BLaER1 (cell line): ENCODE data around the gene EXTL1.

Source experiments
- H3K27ac ChIP-seq: shearing (Covaris generic); formaldehyde crosslinking; 2 replicates; pipeline ENCODE4 v1.8.1; 2022
- H3K27me3 ChIP-seq: shearing (Covaris generic); formaldehyde crosslinking; 2 replicates; pipeline ENCODE4 v1.8.1; 2022
- H3K36me3 ChIP-seq: shearing (Covaris generic); formaldehyde crosslinking; 2 replicates; pipeline ENCODE4 v1.8.1; 2022
- H3K4me1 ChIP-seq: shearing (Covaris generic); formaldehyde crosslinking; 2 replicates; pipeline ENCODE4 v1.8.1; 2022
- H3K4me2 ChIP-seq: shearing (Covaris generic); formaldehyde crosslinking; 2 replicates; pipeline ENCODE4 v1.8.1; 2022
- H3K4me3 ChIP-seq: shearing (Covaris generic); formaldehyde crosslinking; 2 replicates; pipeline ENCODE4 v1.8.1; 2022
- H3K9ac ChIP-seq: shearing (Covaris generic); formaldehyde crosslinking; 2 replicates; pipeline ENCODE4 v1.8.1; 2022
- H3K9me3 ChIP-seq: shearing (Covaris generic); formaldehyde crosslinking; 2 replicates; pipeline ENCODE4 v1.8.1; 2022
- H4K20me1 ChIP-seq: shearing (Covaris generic); formaldehyde crosslinking; 2 replicates; pipeline ENCODE4 v1.8.1; 2022
- Cebpa-rat ChIP-seq: shearing (Covaris generic); IDR thresholded peaks from 2 replicates; pipeline ENCODE4 v1.8.1; 2022

EXTL1 gene

DNA sequence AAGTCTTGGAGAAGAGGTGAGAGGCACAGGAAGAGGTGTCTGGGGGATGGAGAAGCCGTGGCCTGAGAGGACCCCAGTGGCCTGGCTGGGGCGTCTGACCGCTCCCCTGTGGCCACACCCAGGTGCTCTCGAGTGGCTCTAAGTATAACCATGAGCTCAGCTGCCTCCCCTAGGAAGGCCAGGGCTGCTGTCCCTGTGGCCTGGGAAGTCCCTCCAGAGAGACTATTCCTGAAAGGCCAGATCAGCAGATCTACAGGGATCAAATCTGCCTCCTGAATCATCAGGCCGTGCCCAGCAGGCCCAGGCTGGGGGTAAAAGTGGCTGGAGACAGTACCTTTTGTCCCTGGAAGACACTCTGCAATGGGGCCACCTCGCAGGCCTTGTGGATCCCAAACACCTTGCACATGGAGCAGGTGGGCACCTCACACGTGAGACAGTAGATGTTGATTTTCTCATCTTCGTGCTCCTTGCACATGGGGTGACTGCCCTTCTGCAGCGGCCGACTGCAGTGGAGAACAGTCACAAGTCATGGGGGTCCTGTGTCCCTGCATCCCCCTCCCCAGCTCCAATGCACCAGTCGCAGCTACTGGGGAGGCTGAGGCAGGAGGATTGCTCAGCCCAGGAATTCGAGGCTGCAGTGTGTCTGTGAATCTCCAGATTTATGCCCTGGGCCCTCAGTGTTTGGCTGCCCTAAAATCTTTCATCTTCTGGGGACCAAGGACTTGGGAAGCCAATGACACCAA, 39.4 kb downstream of the EXTL1 start:
- Histone ChIP-seq H3K4me1 (no peaks in the 10 kb centered on the region), H3K27ac (no peak overlapping the region), H3K9me3 (no peaks in the 10 kb centered on the region), H4K20me1 (no peaks in the 10 kb centered on the region), H3K36me3 (no peaks in the 10 kb centered on the region), H3K4me3 (no peak overlapping the region), H3K9ac (no peak overlapping the region), H3K27me3 (no peaks in the 10 kb centered on the region), H3K4me2 (no peak overlapping the region)
- TF ChIP-seq Cebpa-rat = no peak

DNA sequence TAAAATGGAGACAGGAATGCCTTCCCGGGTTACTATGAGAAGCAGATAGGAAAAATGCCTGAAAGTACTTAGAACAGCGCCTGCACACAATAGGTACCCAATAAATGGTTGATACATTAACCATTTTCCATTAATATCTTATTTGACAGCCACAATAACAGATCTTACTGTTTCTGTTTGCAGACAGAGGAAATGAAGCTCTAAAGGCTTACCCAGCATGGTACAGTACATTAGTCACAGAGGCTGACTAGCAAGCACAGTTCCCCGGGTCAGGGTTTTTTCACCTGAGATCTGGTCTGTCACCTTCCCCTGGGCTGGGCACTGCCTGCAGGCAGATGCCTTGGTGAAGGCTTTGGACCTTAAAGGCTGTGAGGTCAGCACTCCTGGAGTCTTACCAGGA, 43.0 kb downstream of the EXTL1 start:
- H3K4me2 ChIP-seq = no peak overlapping the region
- H3K9me3 ChIP-seq = no peaks in the 10 kb centered on the region
- no peak overlapping the region for H3K9ac ChIP-seq
- no peaks in the 10 kb centered on the region for H4K20me1 ChIP-seq
- no peak overlapping the region for H3K4me3 ChIP-seq
- H3K27ac ChIP-seq = no peak overlapping the region
- H3K4me1 ChIP-seq = no peaks in the 10 kb centered on the region
- H3K36me3 ChIP-seq = no peaks in the 10 kb centered on the region
- no peak for TF ChIP-seq Cebpa-rat
- no peaks in the 10 kb centered on the region for H3K27me3 ChIP-seq

DNA sequence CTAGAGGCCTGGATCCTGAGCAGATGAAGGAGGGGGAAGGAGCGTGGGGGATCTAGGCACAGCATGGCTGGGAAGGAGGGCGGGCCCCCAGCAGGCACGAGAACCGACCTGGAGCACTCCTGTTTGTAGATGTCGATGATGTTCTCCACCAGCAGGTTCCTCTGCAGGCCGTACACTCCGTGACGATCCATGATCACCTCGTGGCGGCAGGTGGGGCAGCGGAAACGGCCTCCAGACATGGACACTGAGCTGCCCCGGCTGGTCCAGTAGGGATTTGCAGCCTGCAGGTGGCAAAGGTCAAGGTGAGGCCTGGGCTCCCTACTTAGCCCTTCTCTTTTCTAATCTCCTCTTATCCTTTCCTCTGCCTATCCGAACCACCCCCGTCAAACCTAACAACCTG, 44.6 kb downstream of the EXTL1 start:
- Histone ChIP-seq H3K27me3 (no peaks in the 10 kb centered on the region), H3K9ac (no peak overlapping the region), H3K4me3 (no peak overlapping the region), H3K27ac (no peak overlapping the region), H3K9me3 (no peaks in the 10 kb centered on the region), H3K4me2 (no peak overlapping the region), H4K20me1 (no peaks in the 10 kb centered on the region), H3K4me1 (no peaks in the 10 kb centered on the region), H3K36me3 (no peaks in the 10 kb centered on the region)
- TF ChIP-seq Cebpa-rat = no peak

DNA sequence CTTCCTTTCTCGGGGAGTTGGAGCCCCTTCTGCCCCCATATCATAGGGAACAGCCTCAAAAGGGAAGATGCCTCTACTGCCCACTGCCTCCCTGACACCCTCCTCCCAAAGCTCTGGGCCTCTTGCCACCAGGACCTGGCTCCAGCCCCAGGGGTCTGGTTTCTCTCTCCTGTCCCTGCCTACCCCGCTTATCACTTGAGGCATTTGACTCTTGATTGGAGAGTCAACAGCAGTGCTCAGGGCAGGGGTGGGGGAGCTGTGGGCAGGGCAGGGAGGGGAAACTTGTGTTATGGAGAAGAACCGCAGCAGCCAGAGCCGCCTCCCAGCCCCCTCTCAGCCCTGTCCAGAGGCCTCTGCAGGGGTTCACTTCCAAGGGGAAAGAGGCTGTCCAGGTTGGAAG, 45.3 kb downstream of the EXTL1 start:
- Histone ChIP-seq H3K9ac (no peak overlapping the region), H3K4me2 (no peak overlapping the region), H3K4me1 (no peaks in the 10 kb centered on the region), H4K20me1 (no peaks in the 10 kb centered on the region), H3K4me3 (no peak overlapping the region), H3K27me3 (no peaks in the 10 kb centered on the region), H3K27ac (no peak overlapping the region), H3K36me3 (no peaks in the 10 kb centered on the region), H3K9me3 (no peaks in the 10 kb centered on the region)
- no peak for TF ChIP-seq Cebpa-rat

DNA sequence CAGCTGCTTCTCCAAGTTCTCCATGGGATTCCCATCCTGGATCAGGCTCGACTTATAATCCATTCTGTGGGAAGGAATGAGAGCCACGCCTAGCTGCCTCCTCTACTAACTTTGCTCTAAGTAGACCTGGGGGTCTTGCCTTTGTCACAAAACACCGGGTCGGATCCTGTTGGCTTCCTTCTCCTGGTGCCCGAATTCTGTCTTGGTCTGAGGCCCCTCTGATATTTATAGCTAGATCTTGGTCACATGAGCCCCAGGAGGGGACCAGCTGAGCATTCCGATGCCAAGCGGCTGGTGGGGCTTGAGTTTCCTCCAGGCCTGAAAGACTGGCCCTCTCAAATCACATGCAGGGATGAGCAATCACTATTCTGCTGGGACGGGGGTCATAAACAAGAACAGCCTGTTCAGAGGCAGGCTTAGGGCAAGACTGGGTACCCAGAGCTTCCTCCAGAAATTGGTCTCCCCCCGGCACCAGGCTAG, 45.9 kb downstream of the EXTL1 start, which contains the start of gene TRIM63:
TRIM63 (minus strand) TSS at position 199 of the 480 bp plus-strand sequence; CDS start at position 63, 136 bp downstream.
- Histone ChIP-seq H3K4me3 (no peak within 1 kb of the TSS), H3K36me3 (no peaks in the 10 kb centered on the region), H3K27me3 (no peaks in the 10 kb centered on the region), H3K4me2 (no peak within 1 kb of the TSS), H3K27ac (no peak within 1 kb of the TSS), H3K9ac (no peak within 1 kb of the TSS), H3K9me3 (no peaks in the 10 kb centered on the region), H3K4me1 (no peaks in the 10 kb centered on the region), H4K20me1 (no peaks in the 10 kb centered on the region)
- TF ChIP-seq Cebpa-rat = no peak

DNA sequence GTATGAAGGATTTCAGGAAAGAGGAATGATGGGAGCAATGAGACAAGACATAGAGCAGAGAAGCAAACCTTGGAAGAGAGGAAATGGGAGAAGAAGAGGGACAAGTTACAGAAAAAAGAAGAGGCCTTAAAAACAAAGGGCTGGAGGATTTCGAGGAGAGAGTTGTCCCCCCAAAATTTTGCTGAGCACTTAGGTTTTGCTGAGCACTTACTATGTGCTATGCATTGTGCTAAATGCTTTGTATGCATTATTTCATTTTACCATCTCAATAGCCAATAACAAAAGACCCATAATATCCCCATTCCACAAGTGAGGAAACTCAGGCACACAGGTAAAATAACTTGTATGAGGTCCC, 48.3 kb downstream of the EXTL1 start:
- Histone ChIP-seq H3K9ac (no peak overlapping the region), H3K4me3 (no peak overlapping the region), H3K27me3 (no peaks in the 10 kb centered on the region), H3K9me3 (no peaks in the 10 kb centered on the region), H4K20me1 (no peaks in the 10 kb centered on the region), H3K4me1 (no peaks in the 10 kb centered on the region), H3K4me2 (no peak overlapping the region), H3K27ac (no peak overlapping the region), H3K36me3 (no peaks in the 10 kb centered on the region)
- TF ChIP-seq Cebpa-rat = no peak

DNA sequence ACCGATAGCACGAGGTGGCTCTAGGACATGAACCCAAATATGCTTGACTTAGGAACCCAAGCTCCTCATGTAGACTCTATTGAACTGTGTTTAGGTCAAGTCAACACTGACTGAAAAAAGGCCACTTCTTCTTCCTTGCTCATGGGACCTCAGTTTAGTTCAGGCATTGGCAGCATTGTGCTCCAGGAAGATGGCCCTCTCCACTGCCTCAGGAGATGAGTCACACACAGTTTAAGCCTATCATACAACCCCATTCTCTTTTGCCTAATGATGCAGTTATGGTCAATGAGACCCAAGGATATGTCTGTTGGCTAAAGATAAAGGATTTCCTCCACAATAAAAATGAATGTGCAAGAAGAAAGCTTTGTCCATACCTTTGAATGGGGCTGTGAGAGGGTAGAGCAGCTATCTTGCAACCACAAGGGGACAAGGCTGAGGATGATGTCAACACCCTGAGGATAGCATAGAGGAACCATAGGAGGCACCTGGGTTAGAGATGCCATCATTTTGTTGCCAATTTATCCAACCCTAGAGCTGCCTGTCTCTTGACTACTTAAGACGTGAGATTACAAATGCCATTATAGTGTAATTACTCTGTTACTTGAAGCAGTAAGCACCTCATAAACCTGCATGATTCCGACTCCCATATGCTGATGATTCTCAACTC, 48.9 kb downstream of the EXTL1 start:
- no peak overlapping the region for H3K27ac ChIP-seq
- H3K4me3 ChIP-seq = no peak overlapping the region
- no peaks in the 10 kb centered on the region for H3K9me3 ChIP-seq
- no peak overlapping the region for H3K4me2 ChIP-seq
- no peaks in the 10 kb centered on the region for H3K36me3 ChIP-seq
- H3K4me1 ChIP-seq = peaks cover 4% of the 10 kb centered on the region
- H3K9ac ChIP-seq = no peak overlapping the region
- no peaks in the 10 kb centered on the region for H3K27me3 ChIP-seq
- no peak for TF ChIP-seq Cebpa-rat
- H4K20me1 ChIP-seq = no peaks in the 10 kb centered on the region

DNA sequence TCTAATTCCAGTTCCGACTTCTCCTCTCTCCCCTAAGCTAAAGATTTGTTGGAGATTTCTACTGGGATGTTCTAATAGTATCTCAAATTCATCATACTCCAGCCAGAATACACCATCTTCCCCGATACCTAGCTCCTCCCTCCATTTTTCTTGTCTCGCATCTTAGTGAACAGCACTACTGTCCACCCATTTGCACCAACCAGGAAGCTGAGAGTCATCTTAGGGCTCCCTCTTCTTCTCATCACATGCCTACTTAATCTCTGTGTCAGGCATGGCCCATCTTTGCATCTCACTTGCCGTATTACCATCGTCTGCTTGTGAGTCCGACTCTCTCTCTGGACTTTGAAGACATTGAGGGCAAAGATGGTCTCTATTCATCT, 49.4 kb downstream of the EXTL1 start:
- no peaks in the 10 kb centered on the region for H4K20me1 ChIP-seq
- H3K4me2 ChIP-seq = no peak overlapping the region
- no peak overlapping the region for H3K9ac ChIP-seq
- peaks cover 9% of the 10 kb centered on the region for H3K4me1 ChIP-seq
- no peak overlapping the region for H3K27ac ChIP-seq
- no peaks in the 10 kb centered on the region for H3K36me3 ChIP-seq
- H3K9me3 ChIP-seq = no peaks in the 10 kb centered on the region
- H3K4me3 ChIP-seq = no peak overlapping the region
- H3K27me3 ChIP-seq = no peaks in the 10 kb centered on the region
- no peak for TF ChIP-seq Cebpa-rat

DNA sequence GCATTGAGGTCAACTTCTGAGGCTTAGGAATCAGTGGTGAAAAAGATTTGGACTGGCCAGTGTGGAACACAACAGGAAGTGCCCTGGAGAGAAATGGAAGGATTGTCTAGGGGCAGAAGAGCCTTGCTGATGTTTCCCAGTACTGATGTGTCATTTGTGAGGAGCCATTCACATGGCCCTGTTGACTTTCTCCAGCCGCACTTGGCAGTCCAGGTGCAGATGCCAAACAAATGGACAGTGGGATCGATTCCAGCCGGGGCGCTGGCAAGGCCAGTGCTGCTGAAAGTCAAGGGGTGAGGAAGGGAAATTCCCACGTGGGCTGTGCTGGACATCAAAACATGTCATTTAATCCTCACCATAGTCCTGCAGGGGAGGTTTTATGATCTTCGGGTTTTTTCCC, 50.7 kb downstream of the EXTL1 start:
- Histone ChIP-seq H4K20me1 (no peaks in the 10 kb centered on the region), H3K27me3 (no peaks in the 10 kb centered on the region), H3K9ac (no peak overlapping the region), H3K4me3 (no peak overlapping the region), H3K36me3 (no peaks in the 10 kb centered on the region), H3K9me3 (no peaks in the 10 kb centered on the region), H3K4me2 (no peak overlapping the region), H3K27ac (no peak overlapping the region), H3K4me1 (peaks cover 11% of the 10 kb centered on the region)
- TF ChIP-seq Cebpa-rat = no peak

DNA sequence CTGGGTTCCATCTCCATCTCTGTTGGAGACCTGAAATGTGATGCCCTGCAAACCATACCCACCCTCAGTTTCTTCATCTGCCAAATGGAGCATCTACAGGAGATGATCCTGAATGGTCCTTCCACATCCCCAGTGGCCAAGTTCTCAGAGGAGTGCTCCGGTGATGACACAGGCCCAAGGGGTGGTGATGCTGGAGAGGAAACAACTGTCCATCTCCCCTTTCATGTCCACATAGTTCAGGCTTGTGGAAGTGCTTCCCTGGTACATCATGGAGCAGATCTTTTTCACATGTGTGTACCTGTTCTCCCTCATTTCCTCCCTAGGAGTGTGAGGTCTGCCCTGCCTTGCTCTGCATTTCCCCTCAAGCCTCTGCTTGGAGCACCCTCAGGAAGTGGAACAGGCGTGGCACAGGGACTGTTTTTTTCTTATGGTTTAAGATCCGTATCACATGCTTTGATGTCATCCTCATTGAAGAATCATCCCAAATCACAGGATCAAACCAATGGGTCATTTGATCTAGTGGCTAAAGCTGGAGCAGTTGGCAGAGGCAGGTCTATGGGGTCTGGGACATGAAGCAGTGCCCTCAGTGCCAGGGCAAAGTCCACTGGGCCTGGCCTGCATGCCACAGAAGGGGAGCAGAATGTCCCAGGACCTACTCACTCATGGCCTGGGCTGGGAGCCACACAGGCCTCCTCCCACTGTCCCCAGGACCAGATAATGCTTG, 54.0 kb downstream of the EXTL1 start:
- Histone ChIP-seq H3K27ac (no peak overlapping the region), H3K36me3 (no peaks in the 10 kb centered on the region), H4K20me1 (no peaks in the 10 kb centered on the region), H3K4me3 (no peak overlapping the region), H3K9me3 (no peaks in the 10 kb centered on the region), H3K27me3 (no peaks in the 10 kb centered on the region), H3K4me2 (peak overlapping the region; percentile 36), H3K9ac (no peak overlapping the region), H3K4me1 (peaks cover 36% of the 10 kb centered on the region)
- no peak for TF ChIP-seq Cebpa-rat
